Vagina (tissue), 2 donors: ENCODE measurements around the gene SLC35F1. TPM values are rescaled to one million over a fixed set of nuclear protein-coding genes. Genes with fewer than 3 reads are reported as not detected.

Experiments
- DNase-seq, 2 donors: peaks; one replicate each; pipeline ENCODE4 v3.0.0-alpha.2; 2017; ENCODE audit errors: extremely low spot score in 2 of 2
- H3K27ac ChIP-seq: fragments of 200-600 bp; sonication (generic); one replicate; pipeline ENCODE4 v1.5.1; 2019
- H3K27me3 ChIP-seq: fragments of 200-600 bp; sonication (generic); one replicate; pipeline ENCODE4 v1.5.1; 2019
- H3K36me3 ChIP-seq, 2 donors: fragments of 200-600 bp; sonication (generic); one replicate each; pipeline ENCODE4 v1.5.1; 2017 to 2019
- H3K4me1 ChIP-seq: fragments of 200-600 bp; sonication (generic); one replicate; pipeline ENCODE4 v1.5.1; 2019
- H3K4me3 ChIP-seq, 2 donors: fragments of 200-600 bp; sonication (generic); 1 replicate in 1 of 2; 2 replicates in 1 of 2; pipeline ENCODE4 v1.5.1; 2016 to 2019
- H3K9me3 ChIP-seq: fragments of 200-600 bp; sonication (generic); one replicate; pipeline ENCODE4 v1.5.1; 2019
- POLR2A ChIP-seq, 2 donors: fragments of 450-650 bp; IDR thresholded peaks; one replicate each; pipeline ENCODE4 v1.6.1; 2017; ENCODE audit warnings: antibody characterized with exemption in 2 of 2, mild to moderate bottlenecking in 2 of 2, moderate library complexity in 2 of 2
- POLR2AphosphoS5 ChIP-seq, 2 donors: sonication (generic); formaldehyde crosslinking; IDR thresholded peaks; one replicate each; pipeline ENCODE4 v1.9.0; 2017; ENCODE audit warnings: antibody characterized with exemption in 2 of 2, mild to moderate bottlenecking in 2 of 2, low read depth in 1 of 2; ENCODE audit not compliant: insufficient read depth in 1 of 2
- intact Hi-C: fragments of 100-400 bp; cut with DNase I; formaldehyde crosslinking; loops from one replicate; pipeline ENCODE4 v1.15.1; 2023
- total RNA-seq: library from RNA; depleted of rRNA; stranded (reverse); fragments of >200 nt; gene quantifications from one replicate; pipeline ENCODE4 v1.2.3, GENCODE V29; 2016
- TF ChIP-seq, protein P1 (sequence below), 3 experiments: fragments of 450-650 bp in 2 of 3; fragments of 200-600 bp in 1 of 3; sonication (generic) in 1 of 3; IDR thresholded peaks; one replicate each; pipeline ENCODE4 v1.5.1; 2017 to 2019; ENCODE audit warnings: antibody characterized with exemption in 3 of 3, mild to moderate bottlenecking in 2 of 3, moderate library complexity in 2 of 3

The SLC35F1 gene
- total RNA-seq, 1 donor from 2014 or later = 2.7 TPM

- Histone ChIP-seq H3K36me3 (no peaks in the 10 kb centered on the region), H3K4me1 (no peaks in the 10 kb centered on the region), H3K9me3 (peaks cover 6% of the 10 kb centered on the region), H3K27me3 (no peaks in the 10 kb centered on the region), H3K27ac (no peak overlapping the region), H3K4me3 (no peak overlapping the region)
- DNase-seq = no peak
- TF ChIP-seq POLR2AphosphoS5 (IDR thresholded peaks at IDR 0.05; ENCODE audit: insufficient read depth in 1 of 2, low read depth in 1 of 2) (no peak), POLR2A (IDR thresholded peaks at IDR 0.05) (no peak)
- TF ChIP-seq, protein P1, sequence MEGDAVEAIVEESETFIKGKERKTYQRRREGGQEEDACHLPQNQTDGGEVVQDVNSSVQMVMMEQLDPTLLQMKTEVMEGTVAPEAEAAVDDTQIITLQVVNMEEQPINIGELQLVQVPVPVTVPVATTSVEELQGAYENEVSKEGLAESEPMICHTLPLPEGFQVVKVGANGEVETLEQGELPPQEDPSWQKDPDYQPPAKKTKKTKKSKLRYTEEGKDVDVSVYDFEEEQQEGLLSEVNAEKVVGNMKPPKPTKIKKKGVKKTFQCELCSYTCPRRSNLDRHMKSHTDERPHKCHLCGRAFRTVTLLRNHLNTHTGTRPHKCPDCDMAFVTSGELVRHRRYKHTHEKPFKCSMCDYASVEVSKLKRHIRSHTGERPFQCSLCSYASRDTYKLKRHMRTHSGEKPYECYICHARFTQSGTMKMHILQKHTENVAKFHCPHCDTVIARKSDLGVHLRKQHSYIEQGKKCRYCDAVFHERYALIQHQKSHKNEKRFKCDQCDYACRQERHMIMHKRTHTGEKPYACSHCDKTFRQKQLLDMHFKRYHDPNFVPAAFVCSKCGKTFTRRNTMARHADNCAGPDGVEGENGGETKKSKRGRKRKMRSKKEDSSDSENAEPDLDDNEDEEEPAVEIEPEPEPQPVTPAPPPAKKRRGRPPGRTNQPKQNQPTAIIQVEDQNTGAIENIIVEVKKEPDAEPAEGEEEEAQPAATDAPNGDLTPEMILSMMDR (IDR thresholded peaks at IDR 0.05) = no peak
- intact Hi-C loops = no loop called here
Measured at GRCh38 chr6:117932001-117932400, 24.9 kb downstream of the SLC35F1 start.

- Histone ChIP-seq H3K4me3 (no peak overlapping the region), H3K4me1 (no peaks in the 10 kb centered on the region), H3K27ac (no peak overlapping the region), H3K9me3 (peaks cover 6% of the 10 kb centered on the region), H3K36me3 (no peaks in the 10 kb centered on the region), H3K27me3 (no peaks in the 10 kb centered on the region)
- TF ChIP-seq, protein P1 (IDR thresholded peaks at IDR 0.05) = no peak
- TF ChIP-seq POLR2AphosphoS5 (IDR thresholded peaks at IDR 0.05; ENCODE audit: insufficient read depth in 1 of 2, low read depth in 1 of 2) = no peak
- TF ChIP-seq POLR2A (IDR thresholded peaks at IDR 0.05) = no peak
- DNase-seq = no peak
- intact Hi-C loops = no loop called here
Measured at GRCh38 chr6:117932676-117933075, 25.6 kb downstream of the SLC35F1 start.

GRCh38 chr6:117933471-117933870 is 26.4 kb downstream of the SLC35F1 start:
- TF ChIP-seq, protein P1 (IDR thresholded peaks at IDR 0.05) = no peak
- TF ChIP-seq POLR2A (IDR thresholded peaks at IDR 0.05) (no peak), POLR2AphosphoS5 (IDR thresholded peaks at IDR 0.05; ENCODE audit: insufficient read depth in 1 of 2, low read depth in 1 of 2) (no peak)
- H3K27ac ChIP-seq = no peak overlapping the region

DNA sequence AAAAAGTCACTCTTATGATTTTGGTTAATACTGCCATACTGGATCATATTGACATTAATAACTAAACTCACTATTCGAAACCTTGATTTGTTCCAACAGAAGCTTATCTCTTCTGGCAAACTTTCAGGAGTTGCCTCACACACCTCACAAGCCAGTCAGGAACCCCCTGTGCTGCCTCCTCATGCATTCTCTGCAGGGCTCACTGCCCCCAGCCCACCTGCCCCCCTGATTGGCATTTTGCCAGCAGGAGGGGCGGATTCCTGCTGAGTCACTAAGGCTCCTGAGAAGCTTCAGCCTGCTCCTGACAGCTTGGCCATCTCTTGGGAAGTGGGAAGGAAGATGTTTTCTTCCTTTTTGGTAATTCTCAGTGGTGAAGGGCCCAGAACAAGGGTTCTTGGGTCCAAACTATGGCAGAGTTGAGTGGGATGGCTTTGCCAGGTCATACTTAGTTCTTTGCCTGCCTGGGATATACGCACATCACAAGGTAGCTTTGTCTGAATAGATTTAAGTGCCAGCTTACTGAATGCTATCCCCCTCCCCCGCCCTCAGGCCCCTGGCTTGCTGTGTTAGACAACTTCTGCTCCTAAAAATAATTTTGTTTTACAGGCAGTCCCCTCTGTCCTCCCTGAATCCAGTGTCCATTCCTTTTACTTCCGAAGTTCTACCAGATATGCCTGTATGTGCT is 31.4 kb downstream of the SLC35F1 start:
- Histone ChIP-seq H3K4me3 (no peak overlapping the region), H3K4me1 (no peaks in the 10 kb centered on the region), H3K36me3 (no peaks in the 10 kb centered on the region), H3K9me3 (no peaks in the 10 kb centered on the region), H3K27ac (no peak overlapping the region), H3K27me3 (no peaks in the 10 kb centered on the region)
- intact Hi-C loops = no loop called here
- DNase-seq = no peak
- TF ChIP-seq POLR2AphosphoS5 (IDR thresholded peaks at IDR 0.05; ENCODE audit: insufficient read depth in 1 of 2, low read depth in 1 of 2) = no peak
- TF ChIP-seq, protein P1 (IDR thresholded peaks at IDR 0.05) = no peak

More at GRCh38 chr6:117933471-117933870, 26.4 kb downstream of the SLC35F1 start:
- H3K27me3 ChIP-seq = no peaks in the 10 kb centered on the region
- intact Hi-C loops = no loop called here
- no peak overlapping the region for H3K4me3 ChIP-seq
- DNase-seq = no peak
- peaks cover 6% of the 10 kb centered on the region for H3K9me3 ChIP-seq
- no peaks in the 10 kb centered on the region for H3K4me1 ChIP-seq
- H3K36me3 ChIP-seq = no peaks in the 10 kb centered on the region

GRCh38 chr6:117947234-117947633 is 40.2 kb downstream of the SLC35F1 start:
- Histone ChIP-seq H3K4me1 (no peaks in the 10 kb centered on the region), H3K27ac (no peak overlapping the region), H3K27me3 (no peaks in the 10 kb centered on the region), H3K9me3 (no peaks in the 10 kb centered on the region), H3K4me3 (no peak overlapping the region), H3K36me3 (no peaks in the 10 kb centered on the region)
- DNase-seq = no peak
- TF ChIP-seq POLR2AphosphoS5 (IDR thresholded peaks at IDR 0.05; ENCODE audit: insufficient read depth in 1 of 2, low read depth in 1 of 2) = no peak
- TF ChIP-seq POLR2A (IDR thresholded peaks at IDR 0.05) = no peak
- TF ChIP-seq, protein P1 (IDR thresholded peaks at IDR 0.05) = no peak
- intact Hi-C loops = no loop called here
